ENCODE data around the gene ZNF485.

The ZNF485 gene

DNA sequence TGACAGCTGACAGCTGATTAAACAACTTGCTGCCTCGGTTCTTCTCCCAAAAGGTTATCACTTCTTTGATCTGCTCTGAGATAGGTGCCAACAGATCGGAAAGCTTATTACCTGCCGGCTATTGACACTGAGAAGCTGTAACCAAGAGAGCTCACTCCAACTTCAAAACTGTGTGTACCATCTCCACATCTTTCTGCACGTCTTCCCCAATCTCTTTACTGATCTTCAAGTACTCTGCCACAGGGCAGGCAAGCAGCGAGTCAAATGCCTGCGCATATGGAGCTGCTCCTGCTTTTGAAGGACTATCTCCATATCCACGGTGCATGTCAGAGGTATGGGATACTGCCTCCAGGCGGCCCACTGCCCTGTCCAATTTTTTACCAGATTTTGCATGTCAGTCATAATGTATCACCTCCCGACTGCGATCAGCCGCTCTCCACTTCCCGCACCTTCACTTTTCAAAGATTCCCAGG is 352 bp upstream of the ZNF485 start:
- H3K4me3 ChIP-seq (ENCODE audit: low read length) = peak overlapping the region; percentile 65
- TF ChIP-seq CTCF (IDR thresholded peaks at IDR 0.05; ENCODE audit: insufficient read depth, low read depth, low read length, missing control alignments) = no peak

DNA sequence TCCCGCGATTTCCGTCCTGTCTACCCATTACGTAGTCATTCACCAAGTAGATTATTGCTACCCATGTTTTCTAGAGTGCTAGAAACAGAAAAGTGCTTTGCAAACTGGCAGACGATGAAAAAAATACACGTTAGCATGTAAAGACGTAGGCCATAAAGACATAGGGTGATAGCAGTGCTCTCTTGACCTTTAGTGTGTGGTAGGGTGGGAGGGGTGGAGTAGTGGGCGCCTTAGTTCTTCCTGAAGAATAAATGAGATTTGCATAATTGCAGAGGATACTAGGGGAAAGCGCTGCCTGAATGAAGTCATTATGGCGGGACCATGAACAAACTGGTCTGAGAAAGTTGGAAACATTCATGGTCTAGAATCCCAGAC is 948 bp downstream of the ZNF485 start:
- peak overlapping the region; percentile 65 for H3K4me3 ChIP-seq (ENCODE audit: low read length)
- no peak for DNase-seq (ENCODE audit: low read depth)
- no peak for TF ChIP-seq CTCF (IDR thresholded peaks at IDR 0.05; ENCODE audit: insufficient read depth, low read depth, low read length, missing control alignments)

More for the DNA sequence above, 352 bp upstream of the ZNF485 start:
- DNase-seq (ENCODE audit: low read depth) = no peak

DNA sequence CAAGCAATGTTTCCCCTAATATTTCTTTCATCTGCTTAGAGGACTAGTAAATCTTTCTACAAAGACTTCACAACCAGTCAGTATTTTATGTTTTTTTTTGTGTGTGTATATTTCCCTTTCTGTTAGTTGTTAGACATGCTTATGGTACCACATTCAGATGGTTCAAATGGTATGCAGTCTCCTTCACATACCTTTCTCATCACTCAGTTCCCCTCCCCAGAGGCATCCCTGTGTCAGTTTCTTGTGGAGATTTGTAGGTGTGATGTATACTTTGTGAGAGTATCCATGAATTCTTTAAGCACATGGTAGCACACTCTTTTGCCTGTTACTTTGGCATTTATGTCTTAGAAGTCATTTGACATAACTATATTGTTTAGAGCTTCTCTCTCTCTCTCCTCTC is 4.4 kb downstream of the ZNF485 start:
- H3K4me3 ChIP-seq (ENCODE audit: low read length) = no peak overlapping the region
- TF ChIP-seq CTCF (IDR thresholded peaks at IDR 0.05; ENCODE audit: insufficient read depth, low read depth, low read length, missing control alignments) = no peak
- peak; percentile 29 for DNase-seq (ENCODE audit: low read depth)

GRCh38 chr10:43616697-43617370 is 10.6 kb downstream of the ZNF485 start:
- DNase-seq (ENCODE audit: low read depth) = no peak
- TF ChIP-seq CTCF (IDR thresholded peaks at IDR 0.05; ENCODE audit: insufficient read depth, low read depth, low read length, missing control alignments) = no peak
- no peak overlapping the region for H3K4me3 ChIP-seq (ENCODE audit: low read length)

GRCh38 chr10:43619368-43619767 is 13.1 kb downstream of the ZNF485 start:
- no peak for TF ChIP-seq CTCF (IDR thresholded peaks at IDR 0.05; ENCODE audit: insufficient read depth, low read depth, low read length, missing control alignments)
- no peak overlapping the region for H3K4me3 ChIP-seq (ENCODE audit: low read length)
- no peak for DNase-seq (ENCODE audit: low read depth)

DNA sequence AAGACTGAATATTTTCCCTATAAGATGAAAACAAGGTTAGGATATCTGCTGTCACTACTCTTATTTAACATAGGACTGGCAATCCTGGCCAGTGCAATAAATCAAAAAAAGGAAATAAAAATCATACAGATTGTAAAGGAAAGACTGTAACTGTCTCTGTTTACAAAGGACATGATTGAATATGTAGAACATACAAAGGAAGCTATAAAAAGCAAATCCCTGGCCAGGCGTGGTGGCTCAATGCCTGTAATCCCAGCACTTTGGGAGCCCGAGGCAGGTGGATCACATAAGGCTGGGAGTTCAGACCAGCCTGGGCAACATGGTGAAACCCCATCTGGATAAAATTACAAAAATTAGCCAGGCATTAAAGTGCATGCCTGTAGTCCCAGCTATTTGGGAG is 15.8 kb downstream of the ZNF485 start:
- DNase-seq (ENCODE audit: low read depth) = no peak
- no peak for TF ChIP-seq CTCF (IDR thresholded peaks at IDR 0.05; ENCODE audit: insufficient read depth, low read depth, low read length, missing control alignments)
- H3K4me3 ChIP-seq (ENCODE audit: low read length) = no peak overlapping the region

DNA sequence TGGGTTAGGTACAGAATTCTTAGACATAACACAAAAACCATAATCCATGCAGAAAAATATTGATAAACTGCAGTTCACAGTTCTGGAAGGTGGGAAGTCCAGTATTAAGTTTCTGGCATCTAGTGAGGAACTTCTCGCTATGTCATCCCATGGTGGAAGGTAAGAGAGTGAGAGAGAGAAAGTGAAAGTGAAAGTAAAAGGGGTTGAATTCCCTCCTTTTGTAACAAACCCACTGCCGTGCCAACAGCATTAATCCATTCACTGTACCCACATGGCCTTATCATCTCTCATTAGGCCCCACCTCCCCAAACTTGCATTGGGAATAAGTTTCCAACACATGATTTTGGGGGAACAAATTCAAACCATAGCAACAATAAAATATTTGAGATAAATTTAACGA is 17.1 kb downstream of the ZNF485 start:
- no peak for DNase-seq (ENCODE audit: low read depth)
- no peak overlapping the region for H3K4me3 ChIP-seq (ENCODE audit: low read length)
- no peak for TF ChIP-seq CTCF (IDR thresholded peaks at IDR 0.05; ENCODE audit: insufficient read depth, low read depth, low read length, missing control alignments)

Data from epithelial cell of esophagus (primary cell).